ENCODE results near the gene RAPGEF1.

DNA sequence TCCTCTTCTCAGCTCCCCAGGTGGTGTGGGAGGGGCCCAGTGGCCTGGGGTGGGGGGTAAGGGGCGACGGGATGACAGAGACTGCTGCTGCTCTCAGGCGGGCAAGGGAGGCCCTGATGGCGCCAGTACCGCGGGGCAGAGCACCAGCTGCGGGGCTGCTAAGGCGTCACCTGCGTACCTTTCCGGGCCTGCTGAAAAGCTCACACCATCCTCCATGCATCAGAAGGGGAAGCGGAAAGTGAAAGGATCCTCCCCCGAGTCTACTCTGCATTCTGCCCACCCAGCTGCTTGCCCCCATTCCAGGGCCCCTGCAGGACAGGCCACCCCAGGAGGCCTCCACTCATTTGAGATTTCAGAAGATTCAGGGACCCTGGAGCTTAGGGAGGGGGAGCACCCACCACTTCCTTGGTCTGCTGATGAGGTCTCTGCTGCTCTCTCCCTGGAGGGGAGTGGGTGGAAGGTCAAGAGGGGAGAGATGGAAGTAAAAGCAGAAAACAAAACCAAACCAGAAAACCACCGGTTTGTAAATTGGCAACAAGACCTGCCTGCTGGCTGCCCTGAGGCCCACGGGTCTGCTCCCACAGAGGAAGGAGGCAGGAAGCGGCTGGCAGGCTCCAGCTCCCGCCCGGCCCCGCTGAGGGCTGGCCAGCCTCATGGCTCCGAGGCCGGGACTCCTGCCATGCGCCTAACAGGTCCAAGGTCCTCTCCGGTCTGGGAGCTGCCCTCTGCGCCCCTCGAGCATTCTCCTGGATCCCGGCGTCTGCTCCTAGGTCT lies 161.0 kb downstream of the RAPGEF1 start:
- TF ChIP-seq POLR2AphosphoS5 (IDR thresholded peaks at IDR 0.05) (peak; percentile 52 to 72 (median 60)), POLR2A (IDR thresholded peaks at IDR 0.05) (no peak)

Data from spleen (tissue), 3 donors.